Measurements from ENCODE around the gene DPP6. TPM values are rescaled to one million over a fixed set of nuclear protein-coding genes. Genes with fewer than 3 reads are reported as not detected.
"Not testable (repeated sequence)": the region's sequence is repeated elsewhere in the genome, so short reads cannot be mapped to it uniquely, and the experiment has no call there.

DPP6 gene
- total and polyA plus RNA-seq, 12 donors: 0.07 to 2.1 (median 0.16) TPM; not detected in 4

DNA sequence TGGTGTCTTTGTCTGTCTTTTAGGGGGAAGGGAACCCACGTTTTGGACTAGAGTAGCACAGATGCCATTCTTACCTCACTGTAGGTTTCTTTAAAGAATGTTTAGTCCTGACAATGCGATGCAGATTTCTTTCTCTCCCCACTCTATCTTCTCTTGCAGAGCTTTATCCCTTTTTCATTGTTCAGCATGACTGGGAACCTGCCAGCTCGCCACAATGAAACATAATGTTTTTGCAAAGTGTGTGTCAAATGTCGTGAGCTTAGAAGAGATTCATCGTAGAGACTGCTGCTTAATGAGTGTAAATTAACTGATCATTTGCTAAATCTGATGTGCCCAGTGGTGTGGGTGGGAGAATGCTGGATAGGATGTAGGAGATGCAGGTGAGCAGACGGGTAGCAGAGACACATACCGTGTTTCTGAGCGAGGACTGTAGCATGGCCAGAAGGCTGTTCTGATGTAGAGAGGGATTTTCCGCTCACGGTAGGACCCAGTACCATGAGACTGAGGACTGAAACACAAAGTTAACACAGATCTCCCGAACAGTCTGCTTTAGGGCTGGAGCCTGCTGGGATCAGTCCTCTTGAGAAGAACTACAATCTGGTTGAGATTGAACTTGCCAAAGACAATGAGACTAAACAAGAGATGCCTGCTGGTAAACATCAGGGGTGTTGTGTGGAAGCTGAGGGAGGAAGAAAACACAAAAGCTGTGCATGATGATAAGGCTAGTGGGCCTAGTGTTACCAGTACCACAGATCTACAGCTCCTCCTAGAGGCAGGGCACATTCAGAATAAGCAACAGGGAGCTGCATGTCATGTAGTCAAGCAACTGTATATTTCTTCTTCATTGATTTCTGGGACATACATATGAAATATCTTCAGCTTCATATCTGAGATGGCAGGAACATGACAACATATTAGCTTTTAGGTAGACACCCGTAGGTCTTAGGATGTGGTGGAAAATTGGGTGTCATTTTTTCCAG is 65.5 kb downstream of the DPP6 start:
- H3K27ac ChIP-seq; DNase-seq; H3K36me3 ChIP-seq; H3K4me3 ChIP-seq; H3K9me3 ChIP-seq; intact Hi-C loops (cut with DNase I); H3K27me3 ChIP-seq; H3K4me1 ChIP-seq; ATAC-seq: not testable (repeated sequence)
- whole genome bisulfite sequencing, 2 donors: 67% methylated on average over 11 of the region's 12 CpGs

DNA sequence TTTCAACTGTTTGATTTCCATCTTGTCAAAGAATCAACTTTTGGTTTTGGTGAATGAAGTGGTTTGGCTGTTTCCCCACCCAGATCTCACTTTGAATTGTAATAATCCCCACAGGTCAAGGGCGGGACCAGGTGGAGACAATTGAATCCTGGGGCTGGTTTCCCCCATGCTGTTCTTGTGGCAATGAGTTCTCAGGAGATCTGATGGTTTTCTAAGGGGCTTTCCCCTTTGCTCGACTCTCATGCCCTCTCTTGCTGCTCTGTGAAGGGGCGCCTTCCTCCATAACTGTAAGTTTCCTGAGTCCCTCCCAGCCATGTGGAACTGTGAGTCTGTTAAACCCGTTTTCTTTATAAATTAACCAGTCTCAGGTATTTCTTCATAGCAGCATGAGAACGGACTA is 68.6 kb downstream of the DPP6 start:
- H3K4me3 ChIP-seq; intact Hi-C loops (cut with DNase I); H3K27me3 ChIP-seq; H3K27ac ChIP-seq; H3K36me3 ChIP-seq; DNase-seq; H3K9me3 ChIP-seq; ATAC-seq; H3K4me1 ChIP-seq: not testable (repeated sequence)
- WGBS, 2 donors: 66 to 78% methylated on average over 5 of the region's 5 CpGs

DNA sequence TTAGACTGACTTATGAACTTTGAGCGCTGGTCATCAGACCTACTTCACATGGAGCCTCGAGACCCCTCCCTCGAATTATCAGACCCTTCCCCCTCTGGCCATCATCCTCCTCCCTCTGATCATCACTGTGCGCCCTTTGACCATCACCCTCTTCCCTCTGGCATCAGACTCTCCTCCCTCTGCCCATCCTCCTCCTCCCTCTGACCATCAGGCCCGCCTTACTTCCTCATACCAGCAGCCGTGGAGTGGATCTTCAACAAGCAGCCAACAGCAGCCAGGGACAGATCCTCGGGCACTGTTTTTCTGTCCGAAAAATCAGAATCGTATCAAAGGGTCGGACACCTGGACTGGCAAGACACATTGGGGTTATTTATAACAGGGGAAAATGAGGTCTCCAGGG is 70.5 kb downstream of the DPP6 start:
- H3K4me1 ChIP-seq; H3K9me3 ChIP-seq; H3K36me3 ChIP-seq; H3K4me3 ChIP-seq; H3K27ac ChIP-seq; DNase-seq; intact Hi-C loops (cut with DNase I); H3K27me3 ChIP-seq: not testable (repeated sequence)
- WGBS, 2 donors: 78 to 84% methylated on average over 6 to 8 of the region's 10 CpGs
- ATAC-seq: peak in 1 of 8 donors; percentile 41

DNA sequence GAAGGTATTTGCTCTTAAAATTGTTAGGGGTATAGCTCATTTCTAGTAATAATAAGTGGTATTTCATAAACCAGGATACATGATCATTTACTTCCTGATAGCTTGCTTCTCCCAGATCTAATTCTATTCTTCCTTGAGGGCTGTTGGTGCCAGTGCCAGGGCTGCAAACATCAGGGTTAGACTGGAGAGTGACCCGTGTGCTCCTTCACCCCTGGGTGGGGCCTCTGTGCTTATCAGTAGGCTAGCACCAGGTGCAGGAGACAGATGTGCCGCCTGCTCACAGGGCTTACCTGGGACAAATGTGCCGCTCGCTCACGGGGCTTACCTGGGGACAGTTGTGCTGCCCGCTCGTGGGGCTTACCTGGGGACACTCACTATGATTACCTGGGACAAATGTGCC is 71.2 kb downstream of the DPP6 start:
- H3K36me3 ChIP-seq; DNase-seq; H3K27ac ChIP-seq; intact Hi-C loops (cut with DNase I); ATAC-seq; H3K27me3 ChIP-seq; H3K9me3 ChIP-seq; H3K4me3 ChIP-seq; H3K4me1 ChIP-seq: not testable (repeated sequence)
- WGBS, 2 donors: 89 to 94% methylated on average over 7 of the region's 7 CpGs

DNA sequence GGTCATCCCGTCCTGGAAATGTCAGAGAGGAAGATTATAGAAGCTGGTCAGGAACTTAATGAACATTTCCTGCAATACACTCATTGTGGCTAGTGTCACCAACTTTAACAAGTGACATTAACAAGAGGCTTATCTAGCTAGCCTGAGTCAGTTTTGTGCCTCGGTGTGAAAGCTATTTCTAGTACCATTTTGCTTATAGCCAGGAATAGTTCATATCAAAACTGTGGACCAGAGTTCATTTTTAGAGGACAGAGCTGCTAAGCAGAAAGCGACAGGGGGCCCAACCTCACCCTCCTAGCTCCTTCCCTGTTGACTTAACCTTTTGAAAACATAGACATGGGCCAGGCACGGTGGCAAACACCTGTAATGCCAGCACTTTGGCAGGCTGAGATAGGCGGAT is 76.9 kb downstream of the DPP6 start:
- H3K9me3 ChIP-seq; H3K4me3 ChIP-seq; H3K4me1 ChIP-seq; H3K27me3 ChIP-seq; intact Hi-C loops (cut with DNase I); H3K36me3 ChIP-seq; DNase-seq: not testable (repeated sequence)
- peak overlapping the region in 6 of 10 donors; percentile 26 to 48 (median 38) for H3K27ac ChIP-seq
- 44 to 48% methylated on average over 5 of the region's 5 CpGs for WGBS, 2 donors
- peak; percentile 36 to 92 (median 84) for ATAC-seq

DNA sequence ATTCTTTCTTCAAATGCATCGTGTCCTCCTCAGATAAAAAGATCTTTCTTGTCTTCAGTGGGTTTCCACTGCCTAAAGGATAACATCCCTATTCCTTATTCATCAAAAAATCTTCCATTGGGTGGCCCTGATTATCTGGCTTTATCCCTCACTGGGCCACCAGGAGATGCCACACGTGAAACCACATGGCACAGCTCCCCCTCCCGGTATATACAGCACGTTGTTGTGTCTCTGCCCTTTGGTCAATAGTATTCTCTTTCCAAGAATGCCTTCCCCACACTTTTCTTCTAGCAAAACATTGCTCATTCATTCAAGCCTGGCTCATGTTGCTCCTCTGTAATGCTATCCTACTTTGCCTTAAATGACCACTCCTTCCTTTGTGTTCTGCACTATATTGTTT is 80.4 kb downstream of the DPP6 start:
- H3K4me3 ChIP-seq; intact Hi-C loops (cut with DNase I); H3K27me3 ChIP-seq; ATAC-seq; H3K27ac ChIP-seq; DNase-seq; H3K36me3 ChIP-seq; H3K4me1 ChIP-seq: not testable (repeated sequence)
- WGBS, 2 donors: 64 to 74% methylated on average over 3 to 4 of the region's 4 CpGs
- peaks cover 0 to 18% (median 0%) of the 10 kb centered on the region in 11 donors for H3K9me3 ChIP-seq

DNA sequence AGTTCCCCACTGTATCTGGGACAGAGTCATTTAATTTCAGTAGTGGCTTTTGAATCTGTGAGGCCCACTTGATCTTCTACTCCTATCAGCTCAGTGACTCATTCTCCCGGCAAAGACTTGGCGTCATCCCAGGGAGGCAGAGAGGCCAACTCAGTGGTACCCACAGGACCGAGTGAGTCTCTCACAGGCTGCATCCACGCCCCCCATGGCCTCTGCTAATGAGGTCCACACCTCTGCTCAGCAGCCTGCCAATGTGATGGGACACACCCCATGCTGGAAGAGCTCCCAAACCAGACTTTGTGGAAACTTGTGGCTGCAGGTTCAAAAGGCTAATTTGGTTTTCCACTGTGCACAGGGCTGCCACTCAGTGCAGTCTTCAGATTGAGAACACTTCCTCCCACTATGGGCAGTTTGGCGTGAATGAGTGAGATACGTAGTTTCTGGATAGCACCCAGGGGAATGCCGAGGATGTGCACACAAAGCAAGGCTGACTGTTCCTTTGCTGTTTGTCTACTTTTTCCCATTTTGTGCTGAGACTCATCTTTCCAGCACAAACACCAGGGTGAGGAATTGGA is 81.6 kb downstream of the DPP6 start:
- H3K27ac ChIP-seq; H3K4me1 ChIP-seq; H3K4me3 ChIP-seq; H3K27me3 ChIP-seq; intact Hi-C loops (cut with DNase I); DNase-seq; H3K36me3 ChIP-seq: not testable (repeated sequence)
- WGBS, 2 donors: 77 to 83% methylated on average over 4 of the region's 7 CpGs
- H3K9me3 ChIP-seq: peaks cover 0 to 18% (median 0%) of the 10 kb centered on the region in 11 donors
- ATAC-seq: peak in 1 of 8 donors; percentile 6

DNA sequence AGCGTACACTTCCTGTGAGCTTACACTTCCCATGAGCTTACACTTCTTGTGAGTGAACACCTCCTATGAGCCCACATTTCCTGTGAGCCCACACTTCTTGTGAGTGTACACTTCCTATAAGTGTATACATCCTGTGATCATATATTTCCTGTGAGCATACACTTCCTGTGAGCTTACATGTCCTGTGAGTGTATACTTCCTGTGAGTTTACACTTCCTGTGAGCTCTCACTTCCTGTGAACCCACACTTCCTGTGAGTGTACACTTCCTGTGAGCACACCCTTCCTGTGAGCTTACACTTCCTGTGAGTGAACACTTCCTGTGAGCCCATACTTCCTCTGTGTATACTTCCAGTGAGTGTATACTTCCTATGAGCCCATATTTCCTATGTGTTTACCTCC is 82.5 kb downstream of the DPP6 start:
- H3K9me3 ChIP-seq: peaks cover 0 to 18% (median 0%) of the 10 kb centered on the region in 11 donors
- 100% methylated on average over 1 of the region's 1 CpG; no CpG with 5 or more reads in 1 of the 2 donors for WGBS, 2 donors
- DNase-seq; H3K4me1 ChIP-seq; H3K36me3 ChIP-seq; H3K27ac ChIP-seq; H3K4me3 ChIP-seq; H3K27me3 ChIP-seq; ATAC-seq; intact Hi-C loops (cut with DNase I): not testable (repeated sequence)

DNA sequence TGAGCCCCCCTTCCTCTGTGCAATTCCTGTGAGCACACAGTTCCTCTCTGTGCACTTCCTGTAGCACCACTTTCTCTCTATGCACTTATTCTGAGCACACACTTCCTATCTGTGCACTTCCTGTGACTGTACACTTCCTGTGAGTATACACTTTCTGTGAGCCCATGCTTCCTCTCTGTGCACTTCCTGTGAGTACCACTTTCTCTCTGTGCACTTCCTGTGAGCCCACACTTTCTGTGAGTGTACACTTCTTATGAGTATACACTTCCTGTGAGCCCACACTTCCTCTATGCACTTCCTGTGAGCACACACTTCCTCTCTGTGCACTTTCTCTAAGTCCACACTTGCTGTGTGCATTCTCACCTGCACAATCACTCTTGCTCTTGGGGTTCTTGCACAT is 83.4 kb downstream of the DPP6 start:
- intact Hi-C loops (cut with DNase I); H3K27ac ChIP-seq; H3K4me3 ChIP-seq; H3K27me3 ChIP-seq; ATAC-seq; DNase-seq; H3K4me1 ChIP-seq; H3K36me3 ChIP-seq: not testable (repeated sequence)
- peaks cover 0 to 18% (median 0%) of the 10 kb centered on the region in 11 donors for H3K9me3 ChIP-seq

DNA sequence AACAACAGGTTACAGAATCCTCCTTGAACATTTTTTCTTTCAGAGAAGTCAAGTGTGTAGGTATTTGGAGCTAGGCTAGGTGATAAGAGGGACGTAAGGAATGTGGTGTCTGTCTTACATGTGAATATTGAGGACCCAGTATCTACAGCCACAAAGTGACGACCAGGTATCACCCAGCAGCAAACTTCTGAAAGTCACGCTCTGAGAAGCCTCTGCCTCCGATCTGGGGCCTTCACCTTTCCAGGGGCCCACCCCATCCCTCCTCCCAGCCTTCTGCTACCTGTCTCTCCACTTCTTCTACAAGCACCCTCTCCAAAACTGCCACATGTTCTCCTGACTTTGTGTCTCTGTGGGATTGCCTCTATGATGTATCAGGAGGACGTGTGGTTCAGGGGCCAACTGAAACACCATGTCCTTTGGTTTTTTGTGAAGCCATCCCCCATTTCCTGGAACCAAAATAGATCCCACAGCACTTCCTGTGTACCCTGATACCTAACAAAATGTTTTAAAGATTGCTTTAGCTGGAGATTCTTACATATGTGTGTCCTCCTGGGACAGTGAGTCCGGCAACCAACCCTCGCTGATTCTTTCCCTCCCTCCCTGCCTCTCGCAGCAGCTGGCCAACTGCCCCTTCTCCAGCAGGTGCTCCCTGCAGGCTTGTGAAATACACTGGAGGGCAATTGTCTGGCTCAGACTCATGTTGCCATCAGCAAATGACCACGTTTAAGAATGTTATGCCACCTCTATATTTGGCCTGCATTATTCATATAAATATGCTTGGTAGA is 93.9 kb downstream of the DPP6 start:
- H3K4me3 ChIP-seq: not testable (repeated sequence)

DNA sequence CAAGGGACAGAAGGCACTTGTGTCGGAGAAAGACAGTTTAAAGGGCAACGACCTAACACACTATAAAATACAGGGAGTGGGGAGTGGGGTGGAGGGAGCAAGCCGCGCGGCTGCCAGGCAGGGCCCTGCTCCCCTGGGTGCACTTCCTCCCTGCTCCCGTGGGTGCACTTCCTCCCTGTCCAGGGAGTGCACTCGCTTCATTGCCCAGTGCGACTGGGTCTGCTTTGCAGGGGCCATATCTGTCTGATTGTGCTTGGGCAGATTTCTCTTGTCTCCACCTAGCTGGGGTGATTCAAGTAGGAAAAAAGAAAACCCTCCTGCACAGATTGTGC is 94.5 kb downstream of the DPP6 start:
- H3K9me3 ChIP-seq; ATAC-seq; H3K27me3 ChIP-seq; intact Hi-C loops (cut with DNase I); H3K4me1 ChIP-seq; DNase-seq; H3K27ac ChIP-seq; H3K4me3 ChIP-seq; H3K36me3 ChIP-seq: not testable (repeated sequence)
- WGBS, 2 donors: 56 to 72% methylated on average over 5 to 6 of the region's 8 CpGs

More for the DNA sequence above, 93.9 kb downstream of the DPP6 start:
- H3K27me3 ChIP-seq; H3K4me1 ChIP-seq; DNase-seq; H3K27ac ChIP-seq; H3K36me3 ChIP-seq; intact Hi-C loops (cut with DNase I); H3K9me3 ChIP-seq: not testable (repeated sequence)
- peak in 1 of 8 donors; percentile 54 for ATAC-seq
- 53 to 61% methylated on average over 4 to 5 of the region's 9 CpGs for WGBS, 2 donors
